ENCODE results near the gene LCA5L.

Gene LCA5L

DNA sequence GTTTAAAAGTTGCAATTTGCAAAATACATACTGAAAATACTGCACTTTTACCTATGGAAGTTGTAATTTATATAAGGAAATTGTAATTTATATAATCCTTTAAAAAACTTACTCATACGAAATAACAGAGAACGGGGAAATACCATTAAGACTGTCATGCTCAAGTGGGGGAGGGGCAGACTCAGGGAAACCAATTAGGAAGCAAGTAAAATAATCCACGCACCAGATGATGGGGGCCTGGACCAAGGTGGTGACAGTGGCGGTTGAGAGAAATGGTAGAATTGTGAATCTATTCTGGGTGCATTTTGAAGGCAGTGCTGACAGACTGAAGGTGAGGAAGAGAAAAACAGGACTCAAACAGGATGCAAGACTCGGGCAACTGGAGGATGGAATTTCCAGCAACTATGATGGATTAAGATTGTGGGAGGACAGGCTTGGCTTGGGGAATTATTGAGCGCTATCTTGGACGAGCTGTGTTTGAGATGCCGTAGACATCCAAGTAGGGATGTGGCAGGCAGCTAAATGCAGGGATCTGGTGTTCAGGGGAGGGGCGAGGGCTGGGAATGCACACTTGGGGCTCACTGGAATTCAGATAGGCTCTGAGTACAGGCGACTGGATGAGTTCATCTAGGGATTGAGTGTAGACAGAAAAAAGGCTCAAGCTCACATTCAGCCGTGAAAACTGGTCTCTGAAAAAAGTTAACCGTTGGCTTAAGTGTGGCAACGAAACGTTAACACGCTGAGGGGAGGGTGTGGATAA is 977 bp downstream of the LCA5L start:
- peak; percentile 39 for ATAC-seq (ENCODE audit: low read depth)
- Histone ChIP-seq H3K27ac (ENCODE audit: poor library complexity, severe bottlenecking) (no peak overlapping the region), H3K9me3 (ENCODE audit: severe bottlenecking) (no peaks in the 10 kb centered on the region), H3K4me3 (ENCODE audit: severe bottlenecking) (peak overlapping the region; percentile 49), H3K27me3 (ENCODE audit: insufficient read depth, poor library complexity, severe bottlenecking) (no peaks in the 10 kb centered on the region), H3K4me1 (ENCODE audit: insufficient read depth, poor library complexity, severe bottlenecking) (no peaks in the 10 kb centered on the region), H3K36me3 (ENCODE audit: low read depth) (no peaks in the 10 kb centered on the region)
- TF ChIP-seq, protein P1, sequence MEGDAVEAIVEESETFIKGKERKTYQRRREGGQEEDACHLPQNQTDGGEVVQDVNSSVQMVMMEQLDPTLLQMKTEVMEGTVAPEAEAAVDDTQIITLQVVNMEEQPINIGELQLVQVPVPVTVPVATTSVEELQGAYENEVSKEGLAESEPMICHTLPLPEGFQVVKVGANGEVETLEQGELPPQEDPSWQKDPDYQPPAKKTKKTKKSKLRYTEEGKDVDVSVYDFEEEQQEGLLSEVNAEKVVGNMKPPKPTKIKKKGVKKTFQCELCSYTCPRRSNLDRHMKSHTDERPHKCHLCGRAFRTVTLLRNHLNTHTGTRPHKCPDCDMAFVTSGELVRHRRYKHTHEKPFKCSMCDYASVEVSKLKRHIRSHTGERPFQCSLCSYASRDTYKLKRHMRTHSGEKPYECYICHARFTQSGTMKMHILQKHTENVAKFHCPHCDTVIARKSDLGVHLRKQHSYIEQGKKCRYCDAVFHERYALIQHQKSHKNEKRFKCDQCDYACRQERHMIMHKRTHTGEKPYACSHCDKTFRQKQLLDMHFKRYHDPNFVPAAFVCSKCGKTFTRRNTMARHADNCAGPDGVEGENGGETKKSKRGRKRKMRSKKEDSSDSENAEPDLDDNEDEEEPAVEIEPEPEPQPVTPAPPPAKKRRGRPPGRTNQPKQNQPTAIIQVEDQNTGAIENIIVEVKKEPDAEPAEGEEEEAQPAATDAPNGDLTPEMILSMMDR (IDR thresholded peaks at IDR 0.05; ENCODE audit: poor library complexity, severe bottlenecking), result no peak
- DNase-seq (ENCODE audit: low spot score), result no peak

DNA sequence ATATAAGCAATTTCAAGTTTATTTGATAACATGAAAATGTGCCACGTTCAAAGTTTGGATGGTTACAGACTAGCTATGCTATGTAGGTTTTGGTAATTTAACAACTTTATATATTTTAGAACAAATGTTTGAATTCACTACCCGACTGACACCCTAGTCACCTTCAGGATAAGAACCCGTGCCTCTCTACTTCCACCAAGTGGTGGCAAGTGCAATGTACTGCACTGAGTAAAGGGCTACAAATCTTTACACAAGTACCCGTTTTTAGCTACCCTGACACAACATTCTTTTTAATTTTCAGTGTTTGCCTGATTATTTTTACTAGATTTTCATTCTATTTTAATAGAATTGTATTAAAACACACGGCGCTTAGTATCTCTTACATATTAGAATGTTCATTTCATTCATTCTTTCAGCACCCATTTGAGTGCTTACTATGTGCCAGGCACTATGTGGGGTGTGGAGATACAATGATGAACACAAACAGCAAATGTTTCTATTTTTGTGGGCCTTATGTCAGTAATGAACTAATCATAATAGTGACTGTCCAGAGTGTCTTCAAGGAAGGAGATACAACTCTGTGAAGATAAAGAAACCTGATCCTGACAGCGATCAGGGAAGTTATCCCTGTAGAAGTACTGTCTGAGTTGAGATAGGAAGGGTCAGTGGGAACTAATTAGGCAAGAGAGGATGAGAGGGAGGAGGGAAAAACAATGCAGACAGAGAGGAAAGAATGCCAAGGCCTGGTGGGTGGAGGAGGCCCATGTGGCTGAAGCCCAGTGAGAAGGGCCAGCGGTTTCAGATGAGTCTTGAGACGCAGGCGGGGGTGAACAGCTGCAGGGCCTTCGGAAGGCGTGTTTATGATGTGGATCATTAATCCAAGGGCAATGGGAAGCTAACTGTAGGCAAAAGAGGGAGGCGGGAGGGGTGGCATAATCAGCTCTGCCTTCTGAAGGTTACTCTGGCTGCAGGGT is 3.8 kb downstream of the LCA5L start:
- TF ChIP-seq, protein P1 (IDR thresholded peaks at IDR 0.05; ENCODE audit: poor library complexity, severe bottlenecking), result peak; percentile 88
- Histone ChIP-seq H3K36me3 (ENCODE audit: low read depth) (no peaks in the 10 kb centered on the region), H3K27me3 (ENCODE audit: insufficient read depth, poor library complexity, severe bottlenecking) (no peaks in the 10 kb centered on the region), H3K9me3 (ENCODE audit: severe bottlenecking) (no peaks in the 10 kb centered on the region), H3K27ac (ENCODE audit: poor library complexity, severe bottlenecking) (no peak overlapping the region), H3K4me1 (ENCODE audit: insufficient read depth, poor library complexity, severe bottlenecking) (no peaks in the 10 kb centered on the region), H3K4me3 (ENCODE audit: severe bottlenecking) (no peak overlapping the region)
- ATAC-seq (ENCODE audit: low read depth) (peak; percentile 56), DNase-seq (ENCODE audit: low spot score) (no peak)

DNA sequence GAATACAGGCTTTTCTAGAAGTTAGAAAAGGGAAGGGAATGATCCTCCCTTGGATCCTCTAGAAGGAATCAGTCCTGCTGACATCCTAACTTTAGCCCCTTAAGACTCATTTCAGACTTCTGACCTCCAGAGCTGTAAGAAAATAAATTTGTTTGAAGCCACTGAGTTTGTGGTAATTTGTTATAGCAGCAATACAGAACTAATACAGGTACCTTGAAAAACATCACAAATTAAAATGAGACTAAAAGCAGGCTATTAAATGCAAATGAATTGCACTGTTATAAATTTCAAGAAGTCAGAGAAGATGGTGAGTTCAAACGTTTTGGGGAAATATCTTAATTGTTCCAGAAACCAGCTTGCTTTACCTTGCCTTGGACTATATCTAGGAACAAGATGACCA is 6.3 kb downstream of the LCA5L start:
- Histone ChIP-seq H3K4me3 (ENCODE audit: severe bottlenecking) (no peak overlapping the region), H3K9me3 (ENCODE audit: severe bottlenecking) (no peaks in the 10 kb centered on the region), H3K36me3 (ENCODE audit: low read depth) (no peaks in the 10 kb centered on the region), H3K4me1 (ENCODE audit: insufficient read depth, poor library complexity, severe bottlenecking) (no peaks in the 10 kb centered on the region), H3K27me3 (ENCODE audit: insufficient read depth, poor library complexity, severe bottlenecking) (no peaks in the 10 kb centered on the region), H3K27ac (ENCODE audit: poor library complexity, severe bottlenecking) (no peak overlapping the region)
- DNase-seq (ENCODE audit: low spot score) (no peak), ATAC-seq (ENCODE audit: low read depth) (no peak)
- TF ChIP-seq, protein P1 (IDR thresholded peaks at IDR 0.05; ENCODE audit: poor library complexity, severe bottlenecking), result no peak

DNA sequence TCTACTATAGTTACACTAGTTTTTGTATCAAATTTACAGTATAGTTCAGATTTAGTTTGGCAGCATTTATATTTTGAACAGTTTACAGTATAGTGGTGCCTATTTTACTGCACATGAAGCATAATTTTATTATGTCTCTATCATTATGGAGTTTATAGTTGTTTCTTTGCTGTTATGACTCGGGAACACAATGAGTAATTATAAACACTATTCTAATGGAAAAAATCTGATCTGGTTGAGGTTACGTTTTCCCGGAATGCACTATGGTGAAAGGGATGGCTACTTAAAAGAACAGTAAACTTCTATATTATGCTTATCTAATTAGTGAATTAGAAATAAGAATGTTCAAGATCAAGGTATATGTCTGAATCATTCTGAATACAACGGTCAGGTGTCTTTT is 10.6 kb downstream of the LCA5L start:
- Histone ChIP-seq H3K4me1 (ENCODE audit: insufficient read depth, poor library complexity, severe bottlenecking) (no peaks in the 10 kb centered on the region), H3K9me3 (ENCODE audit: severe bottlenecking) (no peaks in the 10 kb centered on the region), H3K36me3 (ENCODE audit: low read depth) (no peaks in the 10 kb centered on the region), H3K4me3 (ENCODE audit: severe bottlenecking) (no peak overlapping the region), H3K27me3 (ENCODE audit: insufficient read depth, poor library complexity, severe bottlenecking) (no peaks in the 10 kb centered on the region), H3K27ac (ENCODE audit: poor library complexity, severe bottlenecking) (no peak overlapping the region)
- DNase-seq (ENCODE audit: low spot score), result no peak
- no peak for ATAC-seq (ENCODE audit: low read depth)
- TF ChIP-seq, protein P1 (IDR thresholded peaks at IDR 0.05; ENCODE audit: poor library complexity, severe bottlenecking), result no peak

Measured in RWPE2 (cell line).